CD4-positive, alpha-beta T cell (primary cell): Measurements from ENCODE around the gene OR4D11. TPM values are rescaled to one million over a fixed set of nuclear protein-coding genes. Genes with fewer than 3 reads are reported as not detected.

Experiments used
- ATAC-seq: fragments of 200-7000 bp; cut with Tn5 transposase; one replicate; pipeline ENCODE4 v1.10.0; 2022; ENCODE audit warnings: mild to moderate bottlenecking; ENCODE audit not compliant: poor library complexity
- CTCF ChIA-PET: fragments of 350-600 bp; sonication (Branson Sonifier 250); formaldehyde crosslinking; loops from one replicate; lab custom pipeline; 2021; ENCODE audit warnings: antibody characterized with exemption, inconsistent platforms; lab: Charles Lee
- POLR2A ChIA-PET: fragments of 350-600 bp; sonication (Branson Sonifier 250); formaldehyde crosslinking; loops from one replicate; lab custom pipeline; 2021; ENCODE audit warnings: antibody characterized with exemption, inconsistent platforms; lab: Charles Lee
- DNase-seq, 14 experiments: peaks; one replicate each; pipeline ENCODE4 v3.0.0-alpha.2; 2013 to 2020; ENCODE audit warnings: mixed read lengths in 2 of 14
- H3K27ac ChIP-seq, 2 donors: one replicate each; pipeline versions ENCODE4 v1.5.1 to v1.7.0; 2013; ENCODE audit warnings: low read length in 2 of 2, low read depth in 1 of 2, mild to moderate bottlenecking in 1 of 2
- H3K27me3 ChIP-seq, 2 experiments: 1 replicate in 1 of 2; 2 replicates in 1 of 2; pipeline versions ENCODE4 v1.6.1 to v1.7.0; 2013; ENCODE audit warnings: low read length in 2 of 2, control low read depth in 1 of 2, mild to moderate bottlenecking in 1 of 2, moderate library complexity in 1 of 2; ENCODE audit not compliant: insufficient read depth in 2 of 2, control insufficient read depth in 1 of 2
- H3K36me3 ChIP-seq: one replicate; pipeline ENCODE4 v1.6.1; 2013; ENCODE audit warnings: low read length, control low read depth; ENCODE audit not compliant: insufficient read depth
- H3K4me1 ChIP-seq: one replicate; pipeline ENCODE4 v1.6.1; 2013; ENCODE audit warnings: low read length, control low read depth; ENCODE audit not compliant: insufficient read depth
- H3K4me3 ChIP-seq: one replicate; pipeline ENCODE4 v1.5.1; 2013; ENCODE audit warnings: mild to moderate bottlenecking, low read length, moderate library complexity
- H3K9me3 ChIP-seq, 2 experiments: 1 replicate in 1 of 2; 2 replicates in 1 of 2; pipeline versions ENCODE4 v1.6.1 to v1.7.0; 2013; ENCODE audit warnings: low read length in 2 of 2, mild to moderate bottlenecking in 2 of 2, control low read depth in 1 of 2, moderate library complexity in 1 of 2; ENCODE audit not compliant: control insufficient read depth in 1 of 2, insufficient read depth in 1 of 2
- H3K27ac Mint-ChIP-seq: one replicate; pipeline ENCODE4 v1.8.0; 2020; ENCODE audit warnings: mixed read lengths
- H3K27me3 Mint-ChIP-seq: one replicate; pipeline ENCODE4 v1.8.0; 2021; ENCODE audit warnings: mixed read lengths
- H3K36me3 Mint-ChIP-seq: one replicate; pipeline ENCODE4 v1.8.0; 2021; ENCODE audit warnings: low read depth, mixed read lengths
- H3K4me1 Mint-ChIP-seq: one replicate; pipeline ENCODE4 v1.8.0; 2021; ENCODE audit warnings: low read depth, mixed read lengths
- H3K4me3 Mint-ChIP-seq: one replicate; pipeline ENCODE4 v1.8.0; 2020; ENCODE audit warnings: mild to moderate bottlenecking, mixed read lengths
- H3K9me3 Mint-ChIP-seq: one replicate; pipeline ENCODE4 v1.8.0; 2020; ENCODE audit warnings: mixed read lengths
- intact Hi-C, 2 experiments: fragments of 100-400 bp; cut with DNase I in 1 of 2; cut with micrococcal nuclease in 1 of 2; formaldehyde crosslinking; loops; one replicate each; pipeline versions ENCODE4 v1.15.1 to v1.9.0; 2023 to 2025; cut with DNase I, micrococcal nuclease
- total RNA-seq, 174 experiments: library from RNA in 2 of 174; stranded (reverse) in 2 of 174; gene quantifications; one replicate each; pipeline ENCODE4 v1.2.3 and lab custom pipeline; 2021 to 2026
- TF ChIP-seq, protein P1 (sequence below): fragments of 200-600 bp; IDR thresholded peaks from one replicate; pipeline ENCODE4 v1.8.0; 2022; ENCODE audit warnings: antibody characterized with exemption, mild to moderate bottlenecking

Gene OR4D11
- total RNA-seq, 2 experiments from 2014 or later, result not detected

GRCh38 chr11:59463190-59463641, 40.2 kb upstream of the OR4D11 start:
- intact Hi-C loops, result no loop called here
- Histone ChIP-seq H3K4me3 (no peak overlapping the region), H3K36me3 (no peaks in the 10 kb centered on the region), H3K4me1 (no peaks in the 10 kb centered on the region), H3K27me3 (peaks cover 0 to 4% of the 10 kb centered on the region in 2 experiments), H3K9me3 (no peaks in the 10 kb centered on the region), H3K27ac (no peak overlapping the region)
- TF ChIP-seq, protein P1, sequence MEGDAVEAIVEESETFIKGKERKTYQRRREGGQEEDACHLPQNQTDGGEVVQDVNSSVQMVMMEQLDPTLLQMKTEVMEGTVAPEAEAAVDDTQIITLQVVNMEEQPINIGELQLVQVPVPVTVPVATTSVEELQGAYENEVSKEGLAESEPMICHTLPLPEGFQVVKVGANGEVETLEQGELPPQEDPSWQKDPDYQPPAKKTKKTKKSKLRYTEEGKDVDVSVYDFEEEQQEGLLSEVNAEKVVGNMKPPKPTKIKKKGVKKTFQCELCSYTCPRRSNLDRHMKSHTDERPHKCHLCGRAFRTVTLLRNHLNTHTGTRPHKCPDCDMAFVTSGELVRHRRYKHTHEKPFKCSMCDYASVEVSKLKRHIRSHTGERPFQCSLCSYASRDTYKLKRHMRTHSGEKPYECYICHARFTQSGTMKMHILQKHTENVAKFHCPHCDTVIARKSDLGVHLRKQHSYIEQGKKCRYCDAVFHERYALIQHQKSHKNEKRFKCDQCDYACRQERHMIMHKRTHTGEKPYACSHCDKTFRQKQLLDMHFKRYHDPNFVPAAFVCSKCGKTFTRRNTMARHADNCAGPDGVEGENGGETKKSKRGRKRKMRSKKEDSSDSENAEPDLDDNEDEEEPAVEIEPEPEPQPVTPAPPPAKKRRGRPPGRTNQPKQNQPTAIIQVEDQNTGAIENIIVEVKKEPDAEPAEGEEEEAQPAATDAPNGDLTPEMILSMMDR, result no peak
- ChIA-PET POLR2A (no interaction called here), CTCF (no interaction called here)
- H3K27me3 Mint-ChIP-seq, result peaks cover 35% of the 10 kb centered on the region
- ATAC-seq (no peak), DNase-seq (no peak)
- no peaks in the 10 kb centered on the region for H3K9me3 Mint-ChIP-seq
- no peak overlapping the region for H3K27ac Mint-ChIP-seq
- H3K4me3 Mint-ChIP-seq, result no peak overlapping the region
- H3K36me3 Mint-ChIP-seq, result no peaks in the 10 kb centered on the region
- H3K4me1 Mint-ChIP-seq, result no peaks in the 10 kb centered on the region

- Histone ChIP-seq H3K4me3 (no peak within 1 kb of the TSS), H3K9me3 (no peaks in the 10 kb centered on the region), H3K27ac (no peak within 1 kb of the TSS), H3K27me3 (no peaks in the 10 kb centered on the region), H3K36me3 (no peaks in the 10 kb centered on the region), H3K4me1 (no peaks in the 10 kb centered on the region)
- no peaks in the 10 kb centered on the region for H3K4me1 Mint-ChIP-seq
- CTCF ChIA-PET, result no interaction called here
- peaks cover 32% of the 10 kb centered on the region for H3K27me3 Mint-ChIP-seq
- no peaks in the 10 kb centered on the region for H3K36me3 Mint-ChIP-seq
- no peaks in the 10 kb centered on the region for H3K9me3 Mint-ChIP-seq
- no peak for ATAC-seq
- H3K27ac Mint-ChIP-seq, result no peak within 1 kb of the TSS
- POLR2A ChIA-PET, result interaction anchor here (0.6 kb wide), 1 partner anchor 16 kb away, joined by 3 read pairs; the partner anchor contains the start of gene OR4D6
- TF ChIP-seq, protein P1, result no peak
- no peak for DNase-seq
- intact Hi-C loops, result no loop called here
- no peak within 1 kb of the TSS for H3K4me3 Mint-ChIP-seq
Observed at GRCh38 chr11:59473015-59473414, 30.4 kb upstream of the OR4D11 start, which contains the start of gene OR4D10. TSS of gene OR4D10 (plus strand) at chr11:59473315. CDS start at chr11:59477430, 4,115 bp downstream.

DNA sequence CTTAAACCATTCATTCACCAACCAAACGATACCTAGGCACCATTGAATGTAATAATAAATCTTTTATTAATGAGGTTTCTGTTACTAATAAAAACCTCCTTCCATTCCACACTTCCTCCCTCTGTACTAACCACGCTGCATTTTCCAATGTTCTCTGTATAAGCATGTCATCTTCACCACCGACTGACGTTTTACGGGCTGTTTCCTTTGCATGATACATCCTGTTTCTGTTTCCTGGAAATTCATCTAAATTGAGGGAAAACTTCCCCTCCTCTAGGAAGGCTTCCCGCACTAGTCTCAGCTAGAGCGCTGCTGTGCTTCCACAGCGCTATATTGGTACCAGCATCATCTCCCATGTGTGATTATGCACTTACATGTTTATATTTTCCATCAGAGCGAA, 28.2 kb upstream of the OR4D11 start:
- Mint-ChIP-seq H3K4me1 (no peaks in the 10 kb centered on the region), H3K27me3 (peaks cover 25% of the 10 kb centered on the region), H3K9me3 (no peaks in the 10 kb centered on the region), H3K4me3 (no peak overlapping the region), H3K36me3 (no peaks in the 10 kb centered on the region), H3K27ac (no peak overlapping the region)
- H3K27me3 ChIP-seq, result peaks cover 3 to 4% of the 10 kb centered on the region in 2 experiments
- no peak for ATAC-seq
- intact Hi-C loops, result no loop called here
- H3K27ac ChIP-seq, result no peak overlapping the region
- CTCF ChIA-PET, result interaction anchor here (0.6 kb wide), 1 partner anchor 131 kb away, joined by 4 read pairs; no protein-coding TSS in a partner anchor
- no peaks in the 10 kb centered on the region for H3K36me3 ChIP-seq
- no peak overlapping the region for H3K4me3 ChIP-seq
- TF ChIP-seq, protein P1, result no peak
- H3K9me3 ChIP-seq, result no peaks in the 10 kb centered on the region
- H3K4me1 ChIP-seq, result no peaks in the 10 kb centered on the region
- POLR2A ChIA-PET, result no interaction called here
- DNase-seq, result no peak
